ENCODE data around the gene TNFRSF18.

DNA sequence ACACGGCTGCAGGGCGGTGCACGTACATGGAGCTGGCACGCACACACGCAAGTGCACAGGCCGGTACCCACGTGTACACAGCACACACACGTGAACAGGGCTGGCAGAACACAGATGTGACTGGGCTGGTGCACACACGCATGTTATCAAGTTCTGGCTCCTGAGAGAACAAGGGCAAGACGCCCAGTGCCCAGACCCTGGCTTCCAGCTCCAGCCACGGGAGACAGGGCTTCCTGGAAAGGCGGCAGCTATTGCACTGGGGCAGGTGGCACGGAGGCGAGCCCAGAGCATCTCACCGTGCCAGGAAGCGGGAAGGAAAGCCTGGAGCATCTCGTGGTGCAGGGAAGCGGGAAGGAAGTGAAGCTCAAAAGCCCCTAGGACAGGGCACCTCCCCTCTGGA lies 19.5 kb upstream of the TNFRSF18 start:
- no peak for TF ChIP-seq TAF1 (IDR thresholded peaks at IDR 0.05; ENCODE audit: low read depth, low read length)
- no peak for TF ChIP-seq POLR2AphosphoS5 (IDR thresholded peaks at IDR 0.05; ENCODE audit: low read depth, low read length)

Measured in GM12891 (cell line).